ENCODE measurements around the gene TFB1M. TPM values are rescaled to one million over a fixed set of nuclear protein-coding genes. Genes with fewer than 3 reads are reported as not detected.

TFB1M gene
- total RNA-seq, 1 experiment from 2014 or later: 31.0 TPM

- intact Hi-C loops (cut with micrococcal nuclease): no loop called here
- DNase-seq (ENCODE audit: unreplicated experiment): no peak
- Mint-ChIP-seq H3K27me3 (ENCODE audit: insufficient read depth, unreplicated experiment) (no peaks in the 10 kb centered on the region), H3K36me3 (ENCODE audit: insufficient read depth, unreplicated experiment) (peaks cover 23% of the 10 kb centered on the region), H3K4me3 (ENCODE audit: unreplicated experiment) (no peak overlapping the region), H3K27ac (ENCODE audit: low read depth, unreplicated experiment) (no peak overlapping the region), H3K4me1 (ENCODE audit: insufficient read depth, unreplicated experiment) (peaks cover 7% of the 10 kb centered on the region), H3K9me3 (ENCODE audit: unreplicated experiment) (no peaks in the 10 kb centered on the region)
- no peak for TF ChIP-seq CTCF (IDR thresholded peaks at IDR 0.05; ENCODE audit: unreplicated experiment)
- BruUV-seq (replicated peaks): no TSS peak
- POLR2A ChIA-PET: interaction anchor here (0.9 to 2.6 kb wide), 5 partner anchors 10 to 54 kb away, joined by 3 to 13 read pairs (median 4); partner anchors contain the start of gene TFB1M
- CTCF ChIA-PET: interaction anchor here (0.6 to 3.1 kb wide), 3 partner anchors 7 to 91 kb away, joined by 3 to 10 read pairs (median 5); no protein-coding TSS in a partner anchor
Observed at GRCh38 chr6:155276638-155277037, 37.6 kb downstream of the TFB1M start.

- CTCF ChIA-PET: no interaction called here
Observed at GRCh38 chr6:155275808-155276480, 38.3 kb downstream of the TFB1M start.

GRCh38 chr6:155274533-155274932 lies 39.8 kb downstream of the TFB1M start:
- Mint-ChIP-seq H3K4me3 (ENCODE audit: unreplicated experiment) (no peak overlapping the region), H3K36me3 (ENCODE audit: insufficient read depth, unreplicated experiment) (peaks cover 13% of the 10 kb centered on the region), H3K27me3 (ENCODE audit: insufficient read depth, unreplicated experiment) (no peaks in the 10 kb centered on the region), H3K27ac (ENCODE audit: low read depth, unreplicated experiment) (no peak overlapping the region), H3K4me1 (ENCODE audit: insufficient read depth, unreplicated experiment) (peaks cover 7% of the 10 kb centered on the region), H3K9me3 (ENCODE audit: unreplicated experiment) (no peaks in the 10 kb centered on the region)
- no peak for TF ChIP-seq CTCF (IDR thresholded peaks at IDR 0.05; ENCODE audit: unreplicated experiment)
- no TSS peak for BruUV-seq (replicated peaks)
- DNase-seq (ENCODE audit: unreplicated experiment): peak; percentile 36
- intact Hi-C loops (cut with micrococcal nuclease): no loop called here
- ChIA-PET POLR2A (no interaction called here), CTCF (no interaction called here)

More at GRCh38 chr6:155275808-155276480, 38.3 kb downstream of the TFB1M start:
- Mint-ChIP-seq H3K27me3 (ENCODE audit: insufficient read depth, unreplicated experiment) (no peaks in the 10 kb centered on the region), H3K36me3 (ENCODE audit: insufficient read depth, unreplicated experiment) (peaks cover 22% of the 10 kb centered on the region), H3K4me1 (ENCODE audit: insufficient read depth, unreplicated experiment) (peaks cover 7% of the 10 kb centered on the region), H3K4me3 (ENCODE audit: unreplicated experiment) (no peak overlapping the region), H3K27ac (ENCODE audit: low read depth, unreplicated experiment) (no peak overlapping the region), H3K9me3 (ENCODE audit: unreplicated experiment) (no peaks in the 10 kb centered on the region)
- BruUV-seq (replicated peaks): no TSS peak
- no peak for DNase-seq (ENCODE audit: unreplicated experiment)
- TF ChIP-seq CTCF (IDR thresholded peaks at IDR 0.05; ENCODE audit: unreplicated experiment): no peak
- POLR2A ChIA-PET: interaction anchor here (1.2 to 2.6 kb wide), 2 partner anchors 24 to 39 kb away, joined by 3 to 13 read pairs; partner anchors contain the start of gene TFB1M
- intact Hi-C loops (cut with micrococcal nuclease): no loop called here

GRCh38 chr6:155274106-155274505 lies 40.2 kb downstream of the TFB1M start:
- Mint-ChIP-seq H3K36me3 (ENCODE audit: insufficient read depth, unreplicated experiment) (peaks cover 10% of the 10 kb centered on the region), H3K27ac (ENCODE audit: low read depth, unreplicated experiment) (no peak overlapping the region), H3K4me3 (ENCODE audit: unreplicated experiment) (no peak overlapping the region), H3K27me3 (ENCODE audit: insufficient read depth, unreplicated experiment) (no peaks in the 10 kb centered on the region), H3K4me1 (ENCODE audit: insufficient read depth, unreplicated experiment) (peaks cover 7% of the 10 kb centered on the region), H3K9me3 (ENCODE audit: unreplicated experiment) (no peaks in the 10 kb centered on the region)
- ChIA-PET POLR2A (interaction anchor here (1.0 kb wide), 1 partner anchor 9 kb away, joined by 3 read pairs; no protein-coding TSS in a partner anchor), CTCF (no interaction called here)
- intact Hi-C loops (cut with micrococcal nuclease): no loop called here
- no peak for TF ChIP-seq CTCF (IDR thresholded peaks at IDR 0.05; ENCODE audit: unreplicated experiment)
- BruUV-seq (replicated peaks): no TSS peak
- no peak for DNase-seq (ENCODE audit: unreplicated experiment)
